COLO668 (cell line): ENCODE results near the gene CCDC85C.
"Not testable (repeated sequence)": the region's sequence is repeated elsewhere in the genome, so short reads cannot be mapped to it uniquely, and the experiment has no call there.

Source experiments
- DNase-seq: peaks from one replicate; lab custom pipeline; 2025; ENCODE audit not compliant: unreplicated experiment; lab: John Stamatoyannopoulos, UW

The CCDC85C gene

DNA sequence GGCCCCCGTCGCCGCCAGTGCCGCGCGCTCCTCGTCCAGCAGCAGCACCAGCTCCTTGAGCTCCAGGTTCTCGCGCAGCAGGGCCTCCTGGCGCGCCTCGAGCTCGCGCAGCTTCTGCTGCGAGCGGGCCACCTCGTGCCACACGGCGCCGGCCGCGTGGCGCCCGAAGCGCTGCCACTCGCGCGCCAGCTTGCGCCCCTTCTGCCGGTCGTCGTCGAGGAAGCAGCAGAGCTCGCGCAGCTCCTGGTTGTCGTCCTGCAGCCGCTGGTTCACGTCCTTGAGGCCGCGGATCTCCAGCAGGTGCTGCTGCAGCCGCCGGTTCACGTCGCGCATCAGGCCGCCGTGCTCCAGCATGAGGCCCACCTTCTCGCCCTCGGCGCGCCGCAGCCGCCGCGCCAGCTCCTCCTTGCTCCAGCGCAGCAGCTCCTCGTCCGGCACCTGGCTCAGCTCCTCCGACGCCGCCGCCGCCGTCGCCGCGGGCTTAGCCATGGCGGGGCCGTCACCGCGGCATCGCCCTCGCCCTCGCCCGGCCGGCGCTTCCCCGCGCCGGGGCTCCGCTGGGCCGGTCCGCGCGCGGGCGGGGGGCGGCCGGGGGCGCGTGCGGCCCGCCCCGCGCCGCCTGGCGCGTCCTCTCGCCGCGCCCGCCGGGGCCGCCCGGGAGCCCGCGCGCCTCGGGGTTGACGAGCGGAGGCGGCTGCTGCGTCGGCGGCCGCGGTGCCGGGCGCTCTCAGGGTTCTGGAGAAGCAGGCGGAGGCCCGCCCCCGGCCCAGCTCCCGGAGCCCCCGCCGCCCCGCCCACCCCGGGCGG is at the start of gene CCDC85C:
TSS of gene CCDC85C (minus strand) at position 737 of the 807 bp plus-strand sequence. CDS start at position 489, 248 bp downstream.
- peak; percentile 78 for DNase-seq

DNA sequence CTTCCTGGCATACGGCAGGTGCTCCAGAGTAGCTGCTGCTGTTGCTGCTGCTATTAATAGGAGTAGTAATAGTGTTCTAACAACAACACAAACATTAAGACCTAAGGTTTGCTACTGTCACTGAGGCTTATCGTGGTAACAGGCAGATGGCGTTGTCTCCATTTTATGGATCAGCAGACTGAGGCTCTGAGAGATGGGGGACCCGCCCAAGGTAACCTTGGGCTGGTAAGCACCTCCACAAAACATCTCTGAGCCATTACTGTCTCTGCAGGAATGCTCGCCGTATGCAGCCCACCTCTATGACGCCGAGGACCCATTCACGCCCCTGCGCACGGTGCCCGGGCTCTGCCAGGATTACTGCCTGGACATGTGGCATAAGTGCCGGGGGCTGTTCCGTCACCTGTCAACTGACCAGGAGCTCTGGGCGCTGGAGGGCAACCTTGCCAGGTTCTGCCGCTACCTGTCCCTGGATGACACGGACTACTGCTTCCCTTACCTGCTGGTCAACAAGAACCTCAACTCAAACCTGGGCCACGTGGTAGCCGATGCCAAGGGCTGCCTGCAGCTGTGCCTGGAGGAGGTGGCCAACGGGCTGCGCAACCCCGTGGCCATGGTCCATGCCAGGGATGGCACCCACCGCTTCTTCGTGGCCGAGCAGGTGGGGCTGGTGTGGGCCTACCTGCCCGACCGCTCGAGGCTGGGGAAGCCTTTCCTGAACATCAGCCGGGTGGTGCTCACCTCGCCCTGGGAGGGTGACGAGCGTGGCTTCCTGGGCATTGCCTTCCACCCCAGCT is 48.1 kb upstream of the CCDC85C start:
- no peak for DNase-seq

DNA sequence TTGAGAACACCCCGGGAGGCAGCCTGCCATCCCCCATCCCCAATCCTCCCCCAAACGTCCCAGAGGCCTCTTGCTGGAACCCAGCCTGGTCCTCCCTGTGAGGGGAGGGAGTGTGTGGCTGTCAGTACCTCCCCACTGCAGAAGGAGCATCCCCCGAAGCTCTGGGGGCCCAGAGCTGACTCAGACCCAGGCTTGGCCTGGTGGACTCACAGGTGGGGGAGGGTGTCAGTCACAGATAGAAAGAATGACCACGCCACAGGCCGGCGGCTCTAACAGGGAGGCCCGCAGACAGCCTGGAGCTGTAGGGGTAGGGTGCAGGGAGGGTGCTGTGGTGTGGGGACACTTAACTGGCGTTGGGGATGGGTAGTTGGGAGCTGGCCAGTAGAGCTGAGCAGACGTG is 46.2 kb upstream of the CCDC85C start:
- no peak for DNase-seq

DNA sequence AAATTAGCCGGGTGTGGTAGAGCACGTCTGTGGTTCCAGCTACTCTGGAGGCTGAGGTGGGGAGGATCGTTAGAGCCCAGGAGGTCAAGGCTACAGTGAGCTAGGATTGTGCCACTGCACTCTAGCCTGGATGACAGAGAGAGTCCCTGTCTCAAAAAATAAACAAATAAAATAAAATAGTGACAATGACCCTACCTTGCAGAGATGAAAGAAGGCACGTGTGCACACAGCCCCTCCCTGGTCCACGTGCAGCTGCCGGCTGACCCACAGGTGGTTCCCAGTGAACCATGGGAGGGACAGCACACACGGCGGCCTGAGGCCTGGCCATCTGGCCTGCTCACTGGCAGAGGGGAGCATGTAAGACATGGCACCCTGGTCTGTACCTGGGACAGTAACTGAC is 45.6 kb upstream of the CCDC85C start:
- peak; percentile 13 for DNase-seq

DNA sequence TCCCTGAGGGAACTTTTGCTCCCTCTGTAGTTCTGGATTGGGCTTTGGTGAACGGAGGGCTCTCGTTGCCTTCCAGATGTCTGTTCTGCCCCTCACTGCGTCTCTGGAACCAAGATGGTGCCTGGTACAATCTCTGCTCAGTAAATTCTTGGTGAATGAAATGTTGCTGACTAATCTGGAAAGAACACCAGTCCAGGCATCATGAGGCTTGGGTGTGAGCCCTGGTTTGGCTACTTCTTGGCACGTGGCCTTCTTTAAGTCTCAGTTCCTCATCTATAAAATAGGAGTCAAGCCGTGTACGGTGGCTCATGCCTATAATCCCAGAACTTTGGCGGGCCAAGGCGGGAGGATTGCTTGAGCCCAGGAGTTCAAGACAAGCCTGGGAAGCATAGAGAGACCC is 45.2 kb upstream of the CCDC85C start:
- no peak for DNase-seq

DNA sequence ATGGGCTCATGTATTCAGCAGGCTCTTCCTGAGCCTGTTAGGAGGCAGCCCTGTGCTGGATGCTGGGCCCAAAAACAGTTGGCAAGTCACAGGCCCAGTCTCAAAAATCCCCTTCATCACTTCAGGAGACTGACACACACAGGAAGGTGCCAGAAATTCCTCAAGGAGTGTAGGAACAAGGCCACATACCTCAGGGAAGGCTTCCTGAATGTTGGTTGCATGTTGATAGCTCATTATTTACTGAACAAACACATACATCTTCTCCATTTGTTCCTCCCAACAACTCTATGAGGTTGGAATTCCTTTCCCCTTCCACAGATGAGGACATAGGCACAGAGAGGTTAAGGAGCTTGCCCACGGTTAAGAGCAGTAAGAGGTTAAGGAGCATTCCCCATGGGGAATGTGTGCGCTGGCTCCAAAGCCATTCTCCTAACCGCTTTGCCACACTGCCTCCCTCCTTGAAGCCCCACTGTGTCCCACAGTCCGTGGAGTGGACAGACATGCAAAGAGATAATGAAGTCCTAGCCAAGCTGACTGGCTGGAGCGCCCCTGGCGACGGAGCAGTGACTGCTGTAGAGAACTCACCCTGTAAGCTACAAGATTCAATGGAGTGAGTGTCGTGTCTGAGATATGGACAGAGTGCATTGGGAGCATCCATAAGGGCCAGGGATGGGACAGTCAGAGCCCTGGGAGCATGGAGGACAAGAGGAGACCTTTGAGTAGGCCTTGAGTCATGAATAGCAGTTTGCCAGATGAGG is 44.2 kb upstream of the CCDC85C start:
- no peak for DNase-seq

DNA sequence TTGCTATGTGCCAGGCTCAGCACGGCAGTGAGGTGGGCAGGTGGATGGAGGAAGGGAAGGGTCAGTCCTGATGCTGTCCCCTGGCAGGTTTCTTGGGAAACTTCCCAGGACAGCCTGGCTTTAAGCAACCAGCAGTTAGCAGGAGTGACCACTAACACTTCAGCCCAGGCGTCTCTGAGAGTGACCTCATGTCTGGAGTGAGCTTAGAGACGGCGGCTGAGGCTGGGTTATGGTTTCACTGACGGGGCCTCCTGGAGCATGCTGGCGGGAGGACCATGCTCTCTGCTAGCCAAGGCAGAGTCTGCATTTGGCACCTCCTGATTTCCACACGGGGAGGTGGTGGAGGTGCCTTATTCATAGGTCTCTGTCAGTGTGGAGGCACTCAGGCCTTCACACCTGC is 43.4 kb upstream of the CCDC85C start:
- DNase-seq, result no peak

DNA sequence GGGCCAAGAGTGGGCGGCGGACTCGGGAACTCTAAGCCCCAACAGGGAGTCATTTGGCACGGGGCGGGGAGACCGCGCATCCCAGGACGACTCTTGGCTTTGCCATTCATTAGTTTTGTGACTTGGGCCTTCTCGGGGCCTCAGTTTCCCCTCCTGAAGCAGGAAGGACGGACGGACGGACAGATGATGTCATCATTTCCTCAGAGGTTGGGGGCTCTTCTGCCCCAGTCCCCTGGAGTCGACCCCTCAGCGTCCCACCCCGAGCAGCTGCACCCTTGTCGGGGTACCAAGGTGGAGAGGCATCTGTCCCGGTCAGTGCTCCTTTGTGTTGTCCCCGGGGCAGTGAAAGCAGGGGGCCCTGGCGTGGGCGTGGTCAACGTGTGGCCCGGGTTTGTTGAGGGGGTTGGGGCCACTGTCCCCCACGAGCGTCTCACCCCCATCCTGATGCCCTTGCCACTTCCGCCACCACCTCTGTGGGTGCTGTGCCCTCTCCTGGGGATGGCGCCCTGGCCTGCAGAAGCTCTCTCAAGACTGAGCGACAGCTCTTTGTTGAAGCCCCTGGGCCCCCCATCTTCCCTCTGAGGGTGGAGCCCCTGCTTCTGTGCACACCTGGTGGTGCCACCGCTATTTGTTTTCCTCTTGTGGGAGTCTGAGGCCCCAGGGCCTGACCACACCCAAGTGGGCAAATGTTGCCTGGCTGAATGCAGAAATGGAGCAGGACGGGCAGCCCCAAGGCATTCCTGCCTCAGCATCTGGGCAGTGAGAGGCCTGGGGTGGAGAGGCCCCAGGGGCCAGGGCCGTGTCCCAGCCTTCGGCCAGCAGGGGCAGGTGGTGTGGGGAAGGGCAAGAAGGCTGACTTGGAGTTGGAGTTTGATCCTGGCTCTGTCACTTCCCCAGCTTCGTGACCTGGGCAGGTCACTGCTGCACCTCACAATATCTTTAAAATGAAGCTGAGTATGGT is 41.8 kb upstream of the CCDC85C start:
- peak; percentile 28 for DNase-seq

DNA sequence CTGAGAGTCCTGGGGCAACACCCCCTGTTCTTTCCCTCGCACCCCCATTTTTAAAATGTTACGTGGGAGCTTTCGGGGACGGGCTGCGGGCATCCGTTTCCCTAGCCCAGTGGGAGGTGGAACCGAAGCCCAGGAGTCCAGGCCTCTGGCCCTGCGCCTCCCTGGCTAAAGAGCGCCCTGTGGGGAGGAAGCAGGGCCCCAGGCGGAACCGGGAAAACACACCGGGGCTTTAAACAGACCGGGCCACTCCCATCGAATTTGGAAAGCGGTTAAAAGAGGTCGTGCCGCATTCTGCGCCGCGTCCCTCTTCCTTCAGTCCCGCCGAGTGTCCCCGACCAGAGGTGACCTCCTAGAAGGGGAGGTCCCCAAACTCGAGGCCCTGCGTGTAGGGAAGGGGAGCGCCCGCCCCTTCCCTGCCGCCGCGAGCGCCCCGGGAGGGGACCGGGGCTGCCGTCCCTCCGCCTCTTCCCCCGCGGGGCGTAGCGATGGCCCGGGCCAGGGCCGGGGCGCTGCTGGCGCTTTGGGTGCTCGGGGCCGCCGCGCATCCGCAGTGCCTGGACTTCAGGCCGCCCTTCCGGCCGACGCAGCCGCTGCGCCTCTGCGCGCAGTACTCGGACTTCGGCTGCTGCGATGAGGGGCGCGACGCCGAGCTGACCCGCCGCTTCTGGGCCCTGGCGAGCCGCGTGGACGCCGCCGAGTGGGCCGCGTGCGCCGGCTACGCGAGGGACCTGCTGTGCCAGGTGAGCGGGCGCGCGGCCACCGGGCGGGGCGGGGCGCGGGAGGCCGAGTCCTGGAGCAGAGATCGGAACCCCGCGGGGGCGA is 40.9 kb upstream of the CCDC85C start, which contains the start of gene HHIPL1:
TSS of gene HHIPL1 (plus strand) at position 407 of the 822 bp plus-strand sequence. CDS start at position 486, 79 bp downstream.
- DNase-seq, result peak; percentile 39

DNA sequence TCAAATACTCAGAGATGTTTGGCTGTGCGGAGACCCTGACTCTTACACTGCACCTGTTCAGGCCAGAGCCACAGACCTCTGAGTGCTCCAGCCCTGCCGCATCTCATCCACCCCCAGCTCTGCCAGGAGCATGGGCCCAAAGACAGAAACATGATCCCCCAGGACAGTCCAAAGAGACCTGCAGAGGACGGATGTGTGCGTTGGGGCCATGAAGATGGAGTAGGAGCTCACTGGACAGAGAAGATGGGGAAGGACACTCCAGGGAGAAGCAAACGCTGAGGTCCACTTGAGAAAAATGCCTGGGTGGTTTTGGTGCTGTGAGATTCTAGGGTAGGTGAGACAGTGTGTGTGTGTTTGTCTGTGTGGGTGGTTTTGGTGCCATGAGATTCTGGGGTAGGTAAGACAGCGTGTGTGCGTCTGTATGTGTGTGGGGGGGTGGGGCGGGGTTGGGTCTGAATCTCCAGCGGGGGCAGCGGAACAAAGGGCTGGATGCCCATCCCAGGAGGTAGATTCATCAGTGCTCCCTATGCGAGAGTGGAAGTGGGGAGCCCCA is 40.1 kb upstream of the CCDC85C start:
- DNase-seq, result no peak

DNA sequence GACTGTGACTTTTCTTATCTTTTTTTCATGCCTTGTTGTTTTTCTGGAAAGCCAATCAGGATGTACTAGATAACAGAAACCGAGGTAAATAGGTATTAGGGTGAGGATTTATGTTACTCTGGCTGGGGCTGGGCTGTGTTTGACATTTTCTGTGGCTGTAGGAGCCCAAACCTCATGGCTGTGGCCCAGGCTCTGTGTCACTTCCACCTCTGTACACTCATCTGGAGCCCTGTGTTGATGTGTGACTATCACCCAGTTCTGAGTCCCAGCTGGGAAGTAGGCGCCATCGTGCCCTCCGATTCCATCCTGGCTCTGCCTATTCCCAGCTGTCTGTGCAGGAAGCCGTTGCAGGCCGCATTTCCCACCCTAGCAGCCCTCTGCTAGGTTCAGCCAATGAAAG is 39.3 kb upstream of the CCDC85C start:
- no peak for DNase-seq

DNA sequence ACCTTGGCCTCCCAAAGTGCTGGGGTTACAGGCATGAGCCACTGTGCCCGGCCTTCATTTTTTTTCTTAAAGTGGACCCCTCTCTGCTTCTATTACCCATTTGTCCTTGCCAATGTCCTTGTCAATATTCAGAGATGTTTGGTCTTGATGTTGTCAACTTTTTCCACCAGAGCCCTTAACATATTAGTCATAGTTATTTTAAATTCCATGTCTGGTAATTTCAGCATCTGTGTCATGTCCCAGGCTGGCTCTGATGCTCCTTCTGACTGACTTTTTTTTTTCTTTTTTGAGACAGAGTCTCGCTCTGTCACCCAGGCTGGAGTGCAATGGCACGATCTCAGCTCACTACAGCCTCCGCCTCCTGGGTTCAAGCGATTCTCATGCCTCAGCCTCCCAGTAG is 38.8 kb upstream of the CCDC85C start:
- DNase-seq, result not testable (repeated sequence)

DNA sequence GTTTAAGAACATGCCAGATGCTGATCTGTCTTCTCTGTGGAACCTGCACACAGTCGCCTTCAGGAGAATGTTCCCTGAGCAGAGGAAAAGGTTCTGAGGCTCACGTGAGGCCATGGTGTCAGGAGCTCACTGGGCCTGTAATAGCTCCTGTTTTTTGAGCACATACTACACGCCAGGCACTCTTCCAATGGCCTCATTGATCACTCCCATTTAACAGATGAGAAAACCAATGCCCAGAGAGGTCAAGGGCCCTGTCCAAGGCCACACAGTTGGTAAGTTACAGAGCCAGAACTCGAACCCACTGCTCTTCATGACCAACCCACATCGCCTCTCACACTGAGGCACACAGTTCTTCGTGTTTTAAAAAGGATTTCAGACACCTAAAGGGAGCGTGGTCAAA is 33.6 kb upstream of the CCDC85C start:
- DNase-seq, result no peak

DNA sequence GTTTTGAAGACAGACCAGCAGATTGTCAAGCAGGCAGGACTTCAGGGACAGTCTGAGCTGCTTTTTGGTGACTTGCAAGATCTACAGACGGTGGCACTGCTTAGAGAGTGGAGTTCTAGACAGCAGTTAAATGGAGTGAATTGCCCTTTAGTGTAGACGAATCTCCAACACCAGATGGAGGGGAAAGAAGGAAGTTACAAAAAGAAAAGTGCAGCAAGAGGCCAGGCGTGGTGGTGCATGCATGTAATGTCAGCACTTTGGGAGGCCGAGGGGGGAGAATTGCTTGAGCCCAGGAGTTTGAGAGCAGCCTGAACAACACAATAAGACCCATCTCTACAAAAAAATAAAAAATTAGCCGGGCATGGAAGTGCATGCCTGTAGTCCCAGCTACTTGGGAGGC is 32.5 kb upstream of the CCDC85C start:
- DNase-seq, result no peak

DNA sequence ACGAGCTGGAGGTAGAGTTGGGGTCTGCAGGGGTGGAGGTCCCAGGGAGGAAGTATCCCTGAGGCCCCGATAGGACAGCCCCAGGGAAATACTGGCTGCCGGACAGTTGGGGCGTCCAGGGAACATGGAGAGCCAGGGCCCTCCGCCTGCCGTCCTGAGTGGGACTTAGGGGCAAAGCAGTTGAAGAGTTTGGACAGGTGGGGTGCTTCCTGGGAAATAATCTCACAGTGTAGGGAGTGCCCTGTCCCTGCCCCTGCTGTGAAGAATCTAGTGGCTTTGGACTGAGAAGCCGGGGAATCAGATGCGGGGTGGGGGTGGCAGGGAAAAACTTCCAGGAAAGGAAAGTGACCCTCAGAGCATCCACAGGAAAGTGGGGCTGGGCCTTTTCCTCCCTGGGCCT is 31.1 kb upstream of the CCDC85C start:
- no peak for DNase-seq

DNA sequence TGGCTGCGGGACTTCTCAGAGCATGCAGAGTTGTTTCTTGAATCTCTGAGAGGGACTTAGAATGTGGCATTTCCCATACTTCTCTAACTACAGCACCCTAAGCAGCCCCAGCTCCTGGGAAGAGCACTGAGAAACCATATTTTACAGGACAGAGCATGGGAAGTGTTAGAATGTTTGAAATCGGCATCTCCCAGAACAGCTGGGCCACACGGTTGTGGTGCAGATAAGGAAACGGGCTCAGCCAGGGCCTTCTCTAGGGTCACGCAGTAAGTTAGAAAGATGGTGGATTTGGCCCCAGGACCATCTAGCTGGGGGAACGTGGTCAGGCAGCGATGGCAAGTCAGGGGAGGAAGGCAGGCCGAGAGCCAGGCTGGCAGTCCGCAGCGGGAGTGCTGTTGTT is 30.4 kb upstream of the CCDC85C start:
- DNase-seq, result no peak

DNA sequence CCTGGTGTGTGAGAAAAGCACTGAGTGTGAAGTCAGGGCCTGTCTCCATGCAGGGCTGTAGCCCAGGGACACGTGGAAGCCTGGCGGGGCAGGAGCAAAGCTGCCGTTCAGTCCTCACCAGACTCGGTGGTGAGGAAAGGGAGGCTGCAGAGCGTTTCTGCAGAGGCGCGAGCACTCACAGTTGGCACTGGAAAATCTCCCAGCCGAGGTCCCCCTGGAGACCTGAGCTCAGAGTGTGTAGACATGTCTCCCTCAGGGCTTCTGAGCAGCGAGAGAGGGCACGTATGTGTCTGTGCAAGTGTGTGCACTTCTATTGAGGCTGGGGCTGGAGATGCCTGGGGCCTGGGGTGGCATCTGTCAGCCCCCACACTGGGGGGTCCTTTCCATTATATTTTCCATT is 29.9 kb upstream of the CCDC85C start:
- no peak for DNase-seq

DNA sequence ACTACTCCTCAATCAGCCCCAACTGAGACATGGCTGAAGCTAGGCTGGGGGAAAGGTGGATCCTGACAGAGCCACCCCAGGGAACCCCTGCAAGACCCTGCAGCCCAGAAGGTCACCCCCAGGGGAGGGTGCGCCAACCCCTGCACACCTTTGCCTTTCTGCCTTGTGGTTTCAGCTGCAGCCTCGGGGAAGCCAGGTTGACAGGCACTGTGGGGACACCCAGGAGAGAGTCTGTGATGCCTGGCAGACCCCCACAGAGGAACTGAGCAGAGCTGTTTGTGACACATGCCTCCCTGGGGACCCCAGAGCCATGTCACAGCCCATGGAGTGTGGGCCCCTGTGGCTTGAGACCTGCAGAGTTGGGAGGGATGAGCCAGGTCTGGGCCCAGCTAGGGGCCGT is 29.1 kb upstream of the CCDC85C start:
- no peak for DNase-seq

DNA sequence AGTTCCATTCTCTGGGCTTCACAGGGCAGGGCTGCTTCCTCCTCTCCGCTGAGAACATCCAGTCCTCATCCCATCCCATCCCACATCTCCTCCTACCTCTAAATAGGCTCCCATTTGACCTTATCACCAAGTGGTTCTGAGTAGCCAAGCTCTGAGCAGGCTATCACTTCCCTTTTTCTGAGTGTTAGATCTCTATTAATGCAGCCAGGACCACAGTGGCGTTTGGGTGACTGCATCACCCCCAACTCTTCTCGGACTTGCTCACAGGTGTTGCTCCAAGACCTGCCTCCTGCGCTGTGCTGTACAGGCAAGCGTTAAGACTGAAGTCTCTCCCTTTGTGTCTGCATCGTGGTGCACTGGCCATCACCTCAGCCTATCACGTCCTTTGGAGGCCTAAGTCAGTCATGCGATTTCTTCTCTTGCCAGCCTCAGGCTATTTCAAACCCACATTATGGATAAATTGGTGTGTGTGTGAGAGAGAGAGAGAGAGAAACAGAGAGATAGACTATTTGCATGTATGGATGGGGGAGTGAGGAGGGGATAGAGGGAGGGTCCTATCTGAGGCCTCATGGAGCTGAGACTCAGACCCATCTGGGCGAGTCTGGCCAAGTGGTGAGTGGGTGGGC is 28.5 kb upstream of the CCDC85C start:
- no peak for DNase-seq
